ENCODE results near the gene RALY. TPM values are rescaled to one million over a fixed set of nuclear protein-coding genes. Genes with fewer than 3 reads are reported as not detected.

Gene RALY
- total RNA-seq, 1 experiment from 2014 or later = 298 TPM

DNA sequence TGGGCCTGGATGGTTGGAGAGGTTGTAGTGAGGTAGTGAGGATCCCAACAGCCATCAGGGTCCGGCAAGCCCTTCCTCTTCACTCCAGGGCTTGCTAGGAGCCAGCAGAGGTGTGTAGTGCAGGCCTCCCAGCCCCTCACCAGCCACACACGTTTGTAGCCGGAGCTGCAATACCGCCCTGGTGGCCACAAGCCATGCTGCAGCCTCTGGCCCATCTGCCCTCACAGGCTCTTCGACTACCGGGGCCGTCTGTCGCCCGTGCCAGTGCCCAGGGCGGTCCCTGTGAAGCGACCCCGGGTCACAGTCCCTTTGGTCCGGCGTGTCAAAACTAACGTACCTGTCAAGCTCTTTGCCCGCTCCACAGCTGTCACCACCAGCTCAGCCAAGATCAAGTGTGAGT, 81.9 kb downstream of the RALY start:
- Histone ChIP-seq H3K9me3 (no peaks in the 10 kb centered on the region), H3K4me1 (no peaks in the 10 kb centered on the region), H3K36me3 (ENCODE audit: control insufficient read depth, insufficient read depth, low read length) (peaks cover 20% of the 10 kb centered on the region), H3K4me3 (ENCODE audit: low read depth, low read length) (no peak overlapping the region), H3K27me3 (replicated peaks; ENCODE audit: control insufficient read depth, insufficient read depth, low read length) (no peaks in the 10 kb centered on the region)
- Mint-ChIP-seq H3K9me3 (ENCODE audit: unreplicated experiment) (no peaks in the 10 kb centered on the region), H3K4me3 (ENCODE audit: unreplicated experiment) (no peak overlapping the region), H3K4me1 (ENCODE audit: low read depth, unreplicated experiment) (no peaks in the 10 kb centered on the region), H3K36me3 (ENCODE audit: insufficient read depth, unreplicated experiment) (peaks cover 64% of the 10 kb centered on the region), H3K27me3 (ENCODE audit: insufficient read depth, unreplicated experiment) (no peaks in the 10 kb centered on the region), H3K27ac (ENCODE audit: unreplicated experiment) (no peak overlapping the region)
- CTCF ChIA-PET = no interaction called here
- TF ChIP-seq, protein P1, sequence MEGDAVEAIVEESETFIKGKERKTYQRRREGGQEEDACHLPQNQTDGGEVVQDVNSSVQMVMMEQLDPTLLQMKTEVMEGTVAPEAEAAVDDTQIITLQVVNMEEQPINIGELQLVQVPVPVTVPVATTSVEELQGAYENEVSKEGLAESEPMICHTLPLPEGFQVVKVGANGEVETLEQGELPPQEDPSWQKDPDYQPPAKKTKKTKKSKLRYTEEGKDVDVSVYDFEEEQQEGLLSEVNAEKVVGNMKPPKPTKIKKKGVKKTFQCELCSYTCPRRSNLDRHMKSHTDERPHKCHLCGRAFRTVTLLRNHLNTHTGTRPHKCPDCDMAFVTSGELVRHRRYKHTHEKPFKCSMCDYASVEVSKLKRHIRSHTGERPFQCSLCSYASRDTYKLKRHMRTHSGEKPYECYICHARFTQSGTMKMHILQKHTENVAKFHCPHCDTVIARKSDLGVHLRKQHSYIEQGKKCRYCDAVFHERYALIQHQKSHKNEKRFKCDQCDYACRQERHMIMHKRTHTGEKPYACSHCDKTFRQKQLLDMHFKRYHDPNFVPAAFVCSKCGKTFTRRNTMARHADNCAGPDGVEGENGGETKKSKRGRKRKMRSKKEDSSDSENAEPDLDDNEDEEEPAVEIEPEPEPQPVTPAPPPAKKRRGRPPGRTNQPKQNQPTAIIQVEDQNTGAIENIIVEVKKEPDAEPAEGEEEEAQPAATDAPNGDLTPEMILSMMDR (IDR thresholded peaks at IDR 0.05; ENCODE audit: insufficient read depth in 1 of 2, low read depth in 1 of 2, low read length in 1 of 2, severe bottlenecking in 1 of 2, unreplicated experiment in 1 of 2) = peak; percentile 17 to 46
- no TSS peak for BruUV-seq (replicated peaks)
- POLR2A ChIA-PET = no interaction called here
- DNase-seq = peak in 1 of 2 experiments; percentile 48
- intact Hi-C loops (cut with micrococcal nuclease; ENCODE audit: unreplicated experiment) = no loop called here

DNA sequence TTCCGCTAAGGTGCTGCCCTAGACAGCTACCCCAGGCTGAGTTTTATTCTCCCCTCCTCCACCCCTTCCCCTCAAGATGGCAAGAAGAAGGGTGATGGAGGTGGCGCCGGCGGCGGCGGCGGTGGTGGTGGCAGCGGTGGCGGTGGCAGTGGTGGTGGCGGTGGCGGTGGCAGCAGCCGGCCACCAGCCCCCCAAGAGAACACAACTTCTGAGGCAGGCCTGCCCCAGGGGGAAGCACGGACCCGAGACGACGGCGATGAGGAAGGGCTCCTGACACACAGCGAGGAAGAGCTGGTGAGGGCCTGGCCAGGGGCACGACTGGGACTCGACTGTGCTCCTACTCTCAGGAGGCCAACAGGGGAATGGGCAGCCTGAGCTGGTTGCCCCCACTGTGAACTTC, 83.2 kb downstream of the RALY start:
- Mint-ChIP-seq H3K27me3 (ENCODE audit: insufficient read depth, unreplicated experiment) (no peaks in the 10 kb centered on the region), H3K4me3 (ENCODE audit: unreplicated experiment) (no peak overlapping the region), H3K27ac (ENCODE audit: unreplicated experiment) (no peak overlapping the region), H3K36me3 (ENCODE audit: insufficient read depth, unreplicated experiment) (peaks cover 70% of the 10 kb centered on the region), H3K9me3 (ENCODE audit: unreplicated experiment) (no peaks in the 10 kb centered on the region), H3K4me1 (ENCODE audit: low read depth, unreplicated experiment) (no peaks in the 10 kb centered on the region)
- no peaks in the 10 kb centered on the region for H3K27me3 ChIP-seq (replicated peaks; ENCODE audit: control insufficient read depth, insufficient read depth, low read length)
- no peaks in the 10 kb centered on the region for H3K4me1 ChIP-seq
- ChIA-PET CTCF (interaction anchor here (0.6 to 1.8 kb wide), 3 partner anchors 8 to 184 kb away, joined by 3 to 7 read pairs (median 4); no protein-coding TSS in a partner anchor), POLR2A (no interaction called here)
- H3K9me3 ChIP-seq = no peaks in the 10 kb centered on the region
- intact Hi-C loops (cut with micrococcal nuclease; ENCODE audit: unreplicated experiment) = no loop called here
- TF ChIP-seq, protein P1 (IDR thresholded peaks at IDR 0.05; ENCODE audit: insufficient read depth in 1 of 2, low read depth in 1 of 2, low read length in 1 of 2, severe bottlenecking in 1 of 2, unreplicated experiment in 1 of 2) = no peak
- no peak overlapping the region for H3K4me3 ChIP-seq (ENCODE audit: low read depth, low read length)
- H3K36me3 ChIP-seq (ENCODE audit: control insufficient read depth, insufficient read depth, low read length) = peaks cover 24% of the 10 kb centered on the region
- BruUV-seq (replicated peaks) = no TSS peak
- no peak for DNase-seq

DNA sequence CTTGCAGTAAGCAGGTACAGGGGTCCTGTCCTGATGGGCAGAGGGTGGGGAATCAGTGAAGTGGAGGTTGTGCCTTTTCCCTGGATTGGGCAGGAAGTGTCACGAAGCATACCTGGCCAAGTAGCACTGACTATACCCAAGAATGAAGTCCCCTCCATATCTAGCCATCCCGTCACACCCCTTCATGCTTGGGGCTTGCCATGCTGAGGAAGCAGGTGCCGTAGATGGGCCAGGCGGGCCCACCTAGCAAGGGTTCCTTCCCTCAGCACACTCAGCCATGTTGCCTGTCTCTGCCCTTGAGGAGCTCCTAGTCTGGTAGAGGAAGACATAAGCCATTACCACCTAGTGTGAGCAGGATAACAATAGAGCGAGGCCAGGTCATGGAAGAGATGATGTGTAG, 84.8 kb downstream of the RALY start:
- Mint-ChIP-seq H3K9me3 (ENCODE audit: unreplicated experiment) (no peaks in the 10 kb centered on the region), H3K4me1 (ENCODE audit: low read depth, unreplicated experiment) (no peaks in the 10 kb centered on the region), H3K27me3 (ENCODE audit: insufficient read depth, unreplicated experiment) (no peaks in the 10 kb centered on the region), H3K36me3 (ENCODE audit: insufficient read depth, unreplicated experiment) (peaks cover 67% of the 10 kb centered on the region), H3K27ac (ENCODE audit: unreplicated experiment) (no peak overlapping the region), H3K4me3 (ENCODE audit: unreplicated experiment) (no peak overlapping the region)
- no peaks in the 10 kb centered on the region for H3K9me3 ChIP-seq
- no peaks in the 10 kb centered on the region for H3K4me1 ChIP-seq
- H3K4me3 ChIP-seq (ENCODE audit: low read depth, low read length) = no peak overlapping the region
- intact Hi-C loops (cut with micrococcal nuclease; ENCODE audit: unreplicated experiment) = no loop called here
- POLR2A ChIA-PET = interaction anchor here (0.6 kb wide), 1 partner anchor 24 kb away, joined by 3 read pairs; no protein-coding TSS in a partner anchor
- H3K27me3 ChIP-seq (replicated peaks; ENCODE audit: control insufficient read depth, insufficient read depth, low read length) = no peaks in the 10 kb centered on the region
- BruUV-seq (replicated peaks) = no TSS peak
- peak in 1 of 2 experiments; percentile 35 for DNase-seq
- CTCF ChIA-PET = interaction anchor here (0.5 to 1.8 kb wide), 2 partner anchors 10 to 146 kb away, joined by 3 to 7 read pairs; no protein-coding TSS in a partner anchor
- TF ChIP-seq, protein P1 (IDR thresholded peaks at IDR 0.05; ENCODE audit: insufficient read depth in 1 of 2, low read depth in 1 of 2, low read length in 1 of 2, severe bottlenecking in 1 of 2, unreplicated experiment in 1 of 2) = no peak
- peaks cover 28% of the 10 kb centered on the region for H3K36me3 ChIP-seq (ENCODE audit: control insufficient read depth, insufficient read depth, low read length)

All from Caco-2 (cell line).